GM12875 (cell line): ENCODE results near the gene PRAME.

Experiments used
- H3K4me3 ChIP-seq: one replicate; pipeline ENCODE4 v1.5.1; 2011; ENCODE audit warnings: low read depth, low read length, control low read depth
- TF ChIP-seq, protein P1 (sequence below): IDR thresholded peaks from 2 replicates; pipeline ENCODE4 v1.5.1; 2011; ENCODE audit warnings: low read depth, mild to moderate bottlenecking, control low read depth, inconsistent platforms, low read length, moderate library complexity, borderline replicate concordance; ENCODE audit not compliant: insufficient read depth

PRAME gene

DNA sequence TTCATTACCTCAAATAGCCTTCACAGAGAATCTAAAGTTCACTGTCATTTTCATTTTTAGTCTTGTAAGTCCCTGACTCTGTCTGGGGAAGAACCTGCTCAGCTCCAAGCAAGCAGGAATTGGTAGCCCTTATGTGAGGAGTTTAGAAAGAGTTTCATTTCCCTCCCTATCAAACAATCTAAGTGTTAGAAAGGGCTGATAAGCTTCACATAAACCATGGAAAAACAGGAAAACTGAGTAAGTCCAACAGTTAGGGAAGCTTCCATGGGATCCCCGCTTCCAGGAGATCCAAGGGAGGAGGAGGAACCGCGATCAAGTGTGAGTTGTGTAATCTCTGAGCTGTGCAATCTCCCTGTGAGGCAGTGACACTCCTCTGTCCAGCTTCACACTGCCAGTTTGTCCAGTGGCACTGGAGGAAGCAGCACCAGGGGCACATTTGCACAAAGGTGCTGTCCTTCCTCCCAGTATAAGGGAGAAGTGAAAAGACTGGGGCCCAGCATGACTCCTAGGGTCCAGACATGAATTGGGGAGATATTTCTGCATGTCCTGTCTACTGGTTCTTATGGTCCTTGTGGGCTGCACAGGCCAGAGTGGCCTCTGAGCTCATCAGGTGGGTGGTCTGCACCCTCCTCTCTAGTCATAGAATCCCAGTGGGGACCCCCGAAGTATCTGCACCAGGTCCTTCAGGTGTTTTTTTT is 4.3 kb downstream of the PRAME start:
- TF ChIP-seq, protein P1, sequence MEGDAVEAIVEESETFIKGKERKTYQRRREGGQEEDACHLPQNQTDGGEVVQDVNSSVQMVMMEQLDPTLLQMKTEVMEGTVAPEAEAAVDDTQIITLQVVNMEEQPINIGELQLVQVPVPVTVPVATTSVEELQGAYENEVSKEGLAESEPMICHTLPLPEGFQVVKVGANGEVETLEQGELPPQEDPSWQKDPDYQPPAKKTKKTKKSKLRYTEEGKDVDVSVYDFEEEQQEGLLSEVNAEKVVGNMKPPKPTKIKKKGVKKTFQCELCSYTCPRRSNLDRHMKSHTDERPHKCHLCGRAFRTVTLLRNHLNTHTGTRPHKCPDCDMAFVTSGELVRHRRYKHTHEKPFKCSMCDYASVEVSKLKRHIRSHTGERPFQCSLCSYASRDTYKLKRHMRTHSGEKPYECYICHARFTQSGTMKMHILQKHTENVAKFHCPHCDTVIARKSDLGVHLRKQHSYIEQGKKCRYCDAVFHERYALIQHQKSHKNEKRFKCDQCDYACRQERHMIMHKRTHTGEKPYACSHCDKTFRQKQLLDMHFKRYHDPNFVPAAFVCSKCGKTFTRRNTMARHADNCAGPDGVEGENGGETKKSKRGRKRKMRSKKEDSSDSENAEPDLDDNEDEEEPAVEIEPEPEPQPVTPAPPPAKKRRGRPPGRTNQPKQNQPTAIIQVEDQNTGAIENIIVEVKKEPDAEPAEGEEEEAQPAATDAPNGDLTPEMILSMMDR, result no peak

GRCh38 chr22:22553735-22554586 is 5.1 kb downstream of the PRAME start:
- H3K4me3 ChIP-seq, result no peak overlapping the region
- TF ChIP-seq, protein P1, result no peak

More for the DNA sequence above, 4.3 kb downstream of the PRAME start:
- no peak overlapping the region for H3K4me3 ChIP-seq

DNA sequence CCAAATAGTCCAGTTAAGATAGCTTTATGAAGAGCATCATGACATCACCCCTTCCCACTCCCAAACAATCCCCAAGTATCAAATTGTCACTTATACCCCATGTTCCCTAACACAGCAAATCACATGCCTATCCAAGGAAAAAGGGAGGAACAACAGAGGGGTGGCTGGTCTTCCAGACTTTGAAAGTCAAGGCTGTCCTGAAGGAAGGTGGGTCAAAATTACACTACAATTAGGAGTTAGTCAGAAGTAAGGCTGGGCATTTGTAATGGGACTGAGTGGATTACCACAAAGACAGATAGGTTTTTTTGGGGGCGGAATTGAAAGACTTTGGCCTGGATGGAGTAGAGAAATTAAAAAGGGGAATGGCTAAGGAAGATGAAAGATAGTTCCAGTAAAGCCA is 5.9 kb downstream of the PRAME start:
- H3K4me3 ChIP-seq, result no peak overlapping the region
- TF ChIP-seq, protein P1, result no peak

DNA sequence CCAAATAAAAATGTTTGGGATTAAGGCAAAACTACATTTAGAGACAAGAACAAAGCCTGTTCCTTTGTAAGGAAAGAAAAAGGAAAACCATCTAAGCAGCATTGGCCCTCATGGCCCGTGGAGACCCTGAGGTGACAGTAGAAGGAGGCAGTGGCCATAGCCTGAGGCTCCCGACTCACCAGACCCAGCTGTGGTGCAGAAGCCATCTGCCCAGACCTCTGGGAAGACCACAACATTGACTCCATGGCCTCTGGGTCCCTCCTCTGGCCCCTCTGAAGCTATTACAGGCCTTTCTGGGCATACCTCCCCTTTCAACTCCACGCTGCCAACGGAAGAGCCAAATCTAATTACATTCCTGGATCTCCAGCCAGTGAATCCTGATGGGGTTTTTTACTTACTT is 6.4 kb downstream of the PRAME start:
- TF ChIP-seq, protein P1, result no peak; the same call in 1 of the 2 replicates
- H3K4me3 ChIP-seq, result no peak overlapping the region

GRCh38 chr22:22550789-22551434 is 8.2 kb downstream of the PRAME start:
- H3K4me3 ChIP-seq, result no peak overlapping the region
- TF ChIP-seq, protein P1, result no peak

GRCh38 chr22:22548910-22549309 is 10.2 kb downstream of the PRAME start:
- H3K4me3 ChIP-seq, result no peak overlapping the region
- TF ChIP-seq, protein P1, result no peak

- H3K4me3 ChIP-seq, result no peak overlapping the region
- TF ChIP-seq, protein P1, result no peak
Observed at GRCh38 chr22:22548317-22548716, 10.7 kb downstream of the PRAME start.
